ENCODE results near the gene PRPS1L1. TPM values are rescaled to one million over a fixed set of nuclear protein-coding genes. Genes with fewer than 3 reads are reported as not detected.

Gene PRPS1L1
- total RNA-seq = not detected

- Mint-ChIP-seq H3K36me3 (no peaks in the 10 kb centered on the region), H3K27me3 (peaks cover 10% of the 10 kb centered on the region), H3K4me1 (no peaks in the 10 kb centered on the region), H3K4me3 (no peak within 1 kb of the TSS), H3K9me3 (ENCODE audit: low read depth) (no peaks in the 10 kb centered on the region), H3K27ac (no peak within 1 kb of the TSS)
- DNase-seq (no peak), ATAC-seq (no peak)
- CTCF ChIA-PET = no interaction called here
Observed at GRCh38 chr7:18027628-18028027, at the start of gene PRPS1L1. Gene PRPS1L1, minus strand, starts transcription at chr7:18027846.

DNA sequence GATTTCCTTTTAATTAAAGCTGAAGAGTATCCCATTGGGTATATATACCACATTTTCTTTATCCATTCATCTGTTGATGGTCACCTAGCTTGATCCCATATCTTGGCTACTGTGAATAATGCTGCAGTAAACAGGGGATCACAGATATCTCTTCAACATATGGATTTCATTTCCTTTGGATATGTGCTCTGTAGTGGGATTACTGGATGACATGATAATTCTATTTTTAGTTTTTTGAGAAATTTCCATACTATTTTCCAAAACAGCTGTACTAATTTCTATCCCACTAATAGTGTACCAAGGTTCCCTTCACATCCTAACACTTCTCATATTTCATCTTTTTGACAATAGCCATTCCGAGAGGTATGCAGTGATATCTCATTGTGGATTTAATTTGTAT lies 48.8 kb upstream of the PRPS1L1 start:
- DNase-seq (no peak), ATAC-seq (no peak)
- H3K4me1 Mint-ChIP-seq = no peaks in the 10 kb centered on the region
- no peak overlapping the region for H3K4me3 Mint-ChIP-seq
- no peak overlapping the region for H3K27ac Mint-ChIP-seq
- H3K36me3 Mint-ChIP-seq = peaks cover under 1% of the 10 kb centered on the region
- CTCF ChIA-PET = no interaction called here
- peaks cover 10% of the 10 kb centered on the region for H3K27me3 Mint-ChIP-seq
- peaks cover 7% of the 10 kb centered on the region for H3K9me3 Mint-ChIP-seq (ENCODE audit: low read depth)

DNA sequence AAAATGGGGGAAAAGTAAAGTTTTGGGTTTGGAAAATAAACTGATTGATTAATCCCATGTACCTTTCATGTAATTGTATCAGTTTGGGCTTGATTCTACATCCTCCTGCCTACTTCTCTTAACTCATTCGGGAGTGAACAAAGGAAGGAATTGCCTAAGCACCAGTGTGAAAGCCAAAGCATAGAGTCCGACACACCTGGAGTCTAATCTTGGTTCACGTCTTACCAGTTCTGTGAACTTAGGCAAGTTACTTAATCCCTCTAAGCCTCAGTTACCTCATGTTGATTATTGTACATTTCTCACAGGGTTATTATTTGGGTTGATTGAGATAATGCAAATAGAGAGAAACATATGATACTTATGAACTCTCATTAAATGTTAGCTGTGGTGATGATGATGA lies 41.1 kb upstream of the PRPS1L1 start:
- Mint-ChIP-seq H3K4me1 (no peaks in the 10 kb centered on the region), H3K27ac (no peak overlapping the region), H3K9me3 (ENCODE audit: low read depth) (no peaks in the 10 kb centered on the region), H3K4me3 (no peak overlapping the region), H3K27me3 (no peaks in the 10 kb centered on the region), H3K36me3 (no peaks in the 10 kb centered on the region)
- DNase-seq = no peak
- ATAC-seq = no peak
- CTCF ChIA-PET = no interaction called here

DNA sequence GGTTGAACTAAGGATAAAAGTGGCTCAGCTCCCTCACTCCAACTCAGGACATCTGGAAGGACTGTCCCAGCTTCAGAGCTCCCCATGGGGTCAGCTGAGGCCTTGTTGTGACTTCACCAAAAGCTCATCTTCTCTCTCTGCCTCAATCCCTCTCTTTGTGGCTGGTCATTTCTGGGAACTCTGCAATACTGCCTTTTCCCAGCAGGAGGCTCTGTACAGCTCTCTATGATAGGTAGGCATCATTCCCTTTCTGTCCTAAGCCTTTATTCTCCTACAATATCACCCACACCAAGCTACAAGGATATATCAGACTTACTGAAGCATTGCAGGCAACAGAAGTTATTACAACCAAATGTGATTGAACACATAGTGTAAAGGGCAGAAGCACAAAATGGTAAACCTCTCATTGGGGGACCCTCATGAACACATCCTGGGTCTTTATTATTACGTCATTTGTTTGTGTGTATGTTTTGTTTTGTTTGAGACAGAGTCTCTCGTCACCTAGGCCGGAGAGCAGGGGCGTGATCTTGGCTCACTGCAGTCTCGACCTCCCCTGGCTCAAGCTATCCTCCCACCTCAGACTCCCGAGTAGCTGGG lies 36.7 kb upstream of the PRPS1L1 start:
- Mint-ChIP-seq H3K27me3 (peaks cover 3% of the 10 kb centered on the region), H3K36me3 (no peaks in the 10 kb centered on the region), H3K4me1 (no peaks in the 10 kb centered on the region), H3K27ac (no peak overlapping the region), H3K4me3 (no peak overlapping the region), H3K9me3 (ENCODE audit: low read depth) (no peaks in the 10 kb centered on the region)
- DNase-seq = no peak
- no peak for ATAC-seq
- CTCF ChIA-PET = interaction anchor here (1.3 kb wide), 1 partner anchor 8 kb away, joined by 3 read pairs; no protein-coding TSS in a partner anchor

GRCh38 chr7:18063149-18063901 lies 35.7 kb upstream of the PRPS1L1 start:
- H3K9me3 Mint-ChIP-seq (ENCODE audit: low read depth) = no peaks in the 10 kb centered on the region

GRCh38 chr7:18059171-18059570 lies 31.5 kb upstream of the PRPS1L1 start:
- no peaks in the 10 kb centered on the region for H3K4me1 Mint-ChIP-seq
- DNase-seq = no peak
- H3K4me3 Mint-ChIP-seq = no peak overlapping the region
- CTCF ChIA-PET = no interaction called here
- no peaks in the 10 kb centered on the region for H3K36me3 Mint-ChIP-seq
- H3K9me3 Mint-ChIP-seq (ENCODE audit: low read depth) = no peaks in the 10 kb centered on the region
- ATAC-seq = no peak
- peaks cover 5% of the 10 kb centered on the region for H3K27me3 Mint-ChIP-seq
- no peak overlapping the region for H3K27ac Mint-ChIP-seq

More at GRCh38 chr7:18063149-18063901, 35.7 kb upstream of the PRPS1L1 start:
- Mint-ChIP-seq H3K4me3 (no peak overlapping the region), H3K27me3 (peaks cover 3% of the 10 kb centered on the region), H3K4me1 (no peaks in the 10 kb centered on the region), H3K27ac (no peak overlapping the region), H3K36me3 (no peaks in the 10 kb centered on the region)
- DNase-seq (no peak), ATAC-seq (no peak)
- CTCF ChIA-PET = interaction anchor here (0.8 kb wide), 1 partner anchor 286 kb away, joined by 3 read pairs; no protein-coding TSS in a partner anchor

DNA sequence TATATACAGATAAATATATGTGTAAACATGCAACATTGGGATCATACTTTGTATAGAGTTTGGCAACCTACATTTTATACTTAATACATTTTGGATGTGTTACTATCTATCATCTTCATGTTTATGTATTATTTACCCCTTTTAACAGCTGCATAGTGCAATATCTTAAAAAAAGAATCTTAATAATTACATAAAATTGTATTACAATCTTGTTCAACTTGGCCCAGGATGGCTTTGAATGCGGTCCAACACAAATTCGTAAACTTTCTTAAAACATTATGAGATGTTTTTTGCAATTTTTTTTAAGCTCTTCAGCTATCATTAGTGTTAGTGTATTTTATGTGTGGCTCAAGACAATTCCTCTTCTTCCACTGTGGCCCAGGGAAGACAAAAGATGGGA lies 26.3 kb upstream of the PRPS1L1 start:
- no peak overlapping the region for H3K27ac Mint-ChIP-seq
- CTCF ChIA-PET = no interaction called here
- H3K4me1 Mint-ChIP-seq = no peaks in the 10 kb centered on the region
- peaks cover 5% of the 10 kb centered on the region for H3K27me3 Mint-ChIP-seq
- no peak overlapping the region for H3K4me3 Mint-ChIP-seq
- DNase-seq (no peak), ATAC-seq (no peak)
- no peaks in the 10 kb centered on the region for H3K36me3 Mint-ChIP-seq
- H3K9me3 Mint-ChIP-seq (ENCODE audit: low read depth) = no peaks in the 10 kb centered on the region

- H3K4me1 Mint-ChIP-seq = no peaks in the 10 kb centered on the region
- H3K36me3 Mint-ChIP-seq = no peaks in the 10 kb centered on the region
- no peak for DNase-seq
- ATAC-seq = no peak
- CTCF ChIA-PET = no interaction called here
- no peaks in the 10 kb centered on the region for H3K9me3 Mint-ChIP-seq (ENCODE audit: low read depth)
- H3K4me3 Mint-ChIP-seq = no peak overlapping the region
- H3K27me3 Mint-ChIP-seq = peaks cover 8% of the 10 kb centered on the region
- no peak overlapping the region for H3K27ac Mint-ChIP-seq
Observed at GRCh38 chr7:18053177-18053928, 25.7 kb upstream of the PRPS1L1 start.

- no peaks in the 10 kb centered on the region for H3K36me3 Mint-ChIP-seq
- CTCF ChIA-PET = interaction anchor here (1.0 kb wide), 1 partner anchor 11 kb away, joined by 4 read pairs; no protein-coding TSS in a partner anchor
- no peak overlapping the region for H3K27ac Mint-ChIP-seq
- DNase-seq (no peak), ATAC-seq (no peak)
- H3K4me1 Mint-ChIP-seq = no peaks in the 10 kb centered on the region
- no peak overlapping the region for H3K4me3 Mint-ChIP-seq
- H3K27me3 Mint-ChIP-seq = peaks cover 8% of the 10 kb centered on the region
- no peaks in the 10 kb centered on the region for H3K9me3 Mint-ChIP-seq (ENCODE audit: low read depth)
Observed at GRCh38 chr7:18049262-18049661, 21.6 kb upstream of the PRPS1L1 start.

- ATAC-seq = no peak
- DNase-seq = no peak
- H3K4me3 Mint-ChIP-seq = no peak overlapping the region
- CTCF ChIA-PET = no interaction called here
- H3K9me3 Mint-ChIP-seq (ENCODE audit: low read depth) = no peaks in the 10 kb centered on the region
- H3K27me3 Mint-ChIP-seq = peaks cover 4% of the 10 kb centered on the region
- no peaks in the 10 kb centered on the region for H3K36me3 Mint-ChIP-seq
- no peaks in the 10 kb centered on the region for H3K4me1 Mint-ChIP-seq
- H3K27ac Mint-ChIP-seq = no peak overlapping the region
Observed at GRCh38 chr7:18046601-18047000, 19.0 kb upstream of the PRPS1L1 start.

GRCh38 chr7:18045171-18045570 lies 17.5 kb upstream of the PRPS1L1 start:
- no peaks in the 10 kb centered on the region for H3K36me3 Mint-ChIP-seq
- H3K4me1 Mint-ChIP-seq = no peaks in the 10 kb centered on the region
- peaks cover 4% of the 10 kb centered on the region for H3K27me3 Mint-ChIP-seq
- ATAC-seq (no peak), DNase-seq (no peak)
- no peaks in the 10 kb centered on the region for H3K9me3 Mint-ChIP-seq (ENCODE audit: low read depth)
- H3K4me3 Mint-ChIP-seq = no peak overlapping the region
- CTCF ChIA-PET = no interaction called here
- no peak overlapping the region for H3K27ac Mint-ChIP-seq

DNA sequence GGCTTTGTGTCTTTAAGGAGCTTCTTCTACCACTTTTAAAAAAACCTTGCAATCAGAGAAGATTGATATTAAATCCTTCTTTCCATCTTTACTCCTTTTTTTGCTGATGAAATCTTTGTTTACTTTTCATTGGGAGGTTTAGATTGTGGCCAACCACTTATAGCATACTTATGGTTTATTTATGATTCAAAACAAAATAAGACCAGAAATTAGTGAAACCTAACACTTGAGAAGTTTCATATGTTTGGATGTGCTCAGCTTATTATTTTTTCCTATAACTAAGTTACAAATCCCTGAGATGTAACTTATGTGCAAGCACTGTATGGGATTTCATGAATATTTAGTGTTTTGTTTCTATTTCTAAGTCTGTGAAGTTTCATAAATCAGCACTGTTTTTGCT lies 13.5 kb upstream of the PRPS1L1 start:
- Mint-ChIP-seq H3K36me3 (no peaks in the 10 kb centered on the region), H3K27me3 (no peaks in the 10 kb centered on the region), H3K9me3 (ENCODE audit: low read depth) (no peaks in the 10 kb centered on the region), H3K27ac (no peak overlapping the region), H3K4me1 (no peaks in the 10 kb centered on the region), H3K4me3 (no peak overlapping the region)
- ATAC-seq = no peak
- DNase-seq = no peak
- CTCF ChIA-PET = no interaction called here

DNA sequence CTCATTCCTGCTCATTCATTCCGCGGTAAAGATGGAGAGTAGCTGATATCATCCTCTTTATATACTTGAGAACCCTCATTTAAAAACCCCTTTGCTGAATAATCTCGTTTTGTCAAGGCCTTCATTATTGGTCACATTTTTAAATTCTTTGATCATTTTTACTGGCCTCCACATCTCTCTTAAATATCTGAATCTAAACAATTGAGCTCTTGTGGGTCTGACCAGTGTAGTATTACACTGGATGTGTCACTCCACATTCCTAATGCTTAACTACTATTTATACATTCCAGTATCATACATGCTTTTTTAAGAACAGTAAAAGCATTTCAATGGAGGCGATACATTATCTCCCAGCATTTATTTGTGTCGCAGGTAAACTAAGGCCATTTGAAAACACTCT lies 12.6 kb upstream of the PRPS1L1 start:
- Mint-ChIP-seq H3K4me1 (no peaks in the 10 kb centered on the region), H3K27ac (no peak overlapping the region), H3K4me3 (no peak overlapping the region), H3K36me3 (no peaks in the 10 kb centered on the region), H3K27me3 (no peaks in the 10 kb centered on the region), H3K9me3 (ENCODE audit: low read depth) (no peaks in the 10 kb centered on the region)
- CTCF ChIA-PET = no interaction called here
- DNase-seq = no peak
- no peak for ATAC-seq

DNA sequence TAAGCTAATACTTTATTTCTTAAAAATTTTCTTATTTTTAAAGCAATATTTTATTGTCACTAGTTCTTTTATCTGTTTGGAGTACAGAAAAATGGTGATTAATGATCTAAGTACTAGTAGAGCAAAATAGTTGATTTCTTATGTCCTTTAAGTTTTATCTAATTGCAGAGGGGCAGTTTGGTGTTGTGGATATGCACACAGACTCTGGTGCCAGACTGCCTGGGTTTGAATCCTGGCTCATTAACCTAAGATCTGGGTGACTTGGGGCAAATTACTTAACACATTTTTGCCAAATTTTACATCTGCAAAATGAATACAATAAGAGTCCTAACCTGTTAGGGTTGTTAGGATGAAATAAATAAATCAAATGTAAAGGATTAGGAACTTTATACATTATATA lies 10.7 kb upstream of the PRPS1L1 start:
- H3K36me3 Mint-ChIP-seq = no peaks in the 10 kb centered on the region
- H3K27ac Mint-ChIP-seq = no peak overlapping the region
- H3K4me1 Mint-ChIP-seq = no peaks in the 10 kb centered on the region
- no peak overlapping the region for H3K4me3 Mint-ChIP-seq
- H3K9me3 Mint-ChIP-seq (ENCODE audit: low read depth) = no peaks in the 10 kb centered on the region
- DNase-seq (no peak), ATAC-seq (no peak)
- H3K27me3 Mint-ChIP-seq = peaks cover 3% of the 10 kb centered on the region
- CTCF ChIA-PET = interaction anchor here (1.3 kb wide), 1 partner anchor 11 kb away, joined by 4 read pairs; no protein-coding TSS in a partner anchor
